GM12873 (cell line): ENCODE measurements around the gene SF3B6.

Source experiments
- CTCF ChIP-seq: IDR thresholded peaks from 2 replicates; pipeline ENCODE4 v1.5.1; 2012; ENCODE audit warnings: low read depth, mild to moderate bottlenecking, moderate library complexity, low read length, control low read depth; ENCODE audit not compliant: insufficient read depth; ENCODE audit errors: missing control alignments

The SF3B6 gene

GRCh38 chr2:24076849-24077534 lies 866 bp upstream of the SF3B6 start:
- TF ChIP-seq CTCF = no peak

- TF ChIP-seq CTCF = no peak
Observed at GRCh38 chr2:24075259-24075658, 867 bp downstream of the SF3B6 start.

- TF ChIP-seq CTCF = no peak
Observed at GRCh38 chr2:24073816-24074215, 2.3 kb downstream of the SF3B6 start.

GRCh38 chr2:24072259-24072658 lies 3.9 kb downstream of the SF3B6 start:
- no peak for TF ChIP-seq CTCF

- no peak for TF ChIP-seq CTCF
Observed at GRCh38 chr2:24065341-24065740, 10.8 kb downstream of the SF3B6 start.

GRCh38 chr2:24058564-24059271 lies 17.4 kb downstream of the SF3B6 start:
- TF ChIP-seq CTCF = no peak

GRCh38 chr2:24055750-24056149 lies 20.4 kb downstream of the SF3B6 start:
- TF ChIP-seq CTCF = no peak
